ENCODE data around the gene HSFX4. TPM values are rescaled to one million over a fixed set of nuclear protein-coding genes. Genes with fewer than 3 reads are reported as not detected.
"Not testable (repeated sequence)": the region's sequence is repeated elsewhere in the genome, so short reads cannot be mapped to it uniquely, and the experiment has no call there.

The HSFX4 gene
- not detected for total RNA-seq
- long read RNA-seq, result 0 reads

- ATAC-seq; intact Hi-C loops (cut with DNase I, micrococcal nuclease); DNase-seq: not testable (repeated sequence)
Measured at GRCh38 chrX:149929400-149929799, at the start of gene HSFX4. HSFX4 (plus strand) TSS chrX:149929573; CDS start chrX:149929645, 72 bp downstream.

GRCh38 chrX:149881081-149881711 is 48.2 kb upstream of the HSFX4 start, which contains the start of gene MAGEA8:
MAGEA8 (plus strand) TSS chrX:149881183; CDS start chrX:149884273, 3,090 bp downstream.
- intact Hi-C loops (cut with DNase I, micrococcal nuclease), result no loop called here
- ATAC-seq (no peak), DNase-seq (no peak)

- ATAC-seq; DNase-seq; intact Hi-C loops (cut with DNase I, micrococcal nuclease): not testable (repeated sequence)
Measured at GRCh38 chrX:149890828-149891227, 38.5 kb upstream of the HSFX4 start.

- ATAC-seq, result no peak
- intact Hi-C loops (cut with DNase I, micrococcal nuclease), result no loop called here
- DNase-seq, result no peak
Measured at GRCh38 chrX:149898554-149898953, 30.8 kb upstream of the HSFX4 start.

GRCh38 chrX:149903889-149904748 is 25.3 kb upstream of the HSFX4 start:
- ATAC-seq, result peak; percentile 51
- intact Hi-C loops (cut with DNase I, micrococcal nuclease), result no loop called here
- no peak for DNase-seq

- intact Hi-C loops (cut with DNase I, micrococcal nuclease), result no loop called here
Measured at GRCh38 chrX:149908308-149908707, 21.1 kb upstream of the HSFX4 start.

GRCh38 chrX:149908727-149909126 is 20.6 kb upstream of the HSFX4 start:
- intact Hi-C loops (cut with DNase I, micrococcal nuclease), result no loop called here
- ATAC-seq (no peak), DNase-seq (no peak)

More at GRCh38 chrX:149908308-149908707, 21.1 kb upstream of the HSFX4 start:
- DNase-seq (no peak), ATAC-seq (no peak)

- DNase-seq, result no peak
- ATAC-seq, result peak; percentile 16
Measured at GRCh38 chrX:149909324-149910177, 19.8 kb upstream of the HSFX4 start.

GRCh38 chrX:149910178-149910695 is 19.1 kb upstream of the HSFX4 start:
- ATAC-seq, result no peak
- intact Hi-C loops (cut with DNase I, micrococcal nuclease), result no loop called here
- DNase-seq, result no peak

More at GRCh38 chrX:149909324-149910177, 19.8 kb upstream of the HSFX4 start:
- intact Hi-C loops (cut with DNase I, micrococcal nuclease), result no loop called here

GRCh38 chrX:149916745-149917392 is 12.5 kb upstream of the HSFX4 start:
- intact Hi-C loops (cut with DNase I, micrococcal nuclease), result no loop called here
- no peak for DNase-seq
- no peak for ATAC-seq

GRCh38 chrX:149923836-149924235 is 5.5 kb upstream of the HSFX4 start:
- ATAC-seq; intact Hi-C loops (cut with DNase I, micrococcal nuclease); DNase-seq: not testable (repeated sequence)

GRCh38 chrX:149924434-149924833 is 4.9 kb upstream of the HSFX4 start:
- DNase-seq; ATAC-seq; intact Hi-C loops (cut with DNase I, micrococcal nuclease): not testable (repeated sequence)

GRCh38 chrX:149927245-149927963 is 2.0 kb upstream of the HSFX4 start:
- DNase-seq; ATAC-seq; intact Hi-C loops (cut with DNase I, micrococcal nuclease): not testable (repeated sequence)

GRCh38 chrX:149927964-149928258 is 1.5 kb upstream of the HSFX4 start:
- DNase-seq; ATAC-seq; intact Hi-C loops (cut with DNase I, micrococcal nuclease): not testable (repeated sequence)

GRCh38 chrX:149928635-149929034 is 738 bp upstream of the HSFX4 start:
- DNase-seq; intact Hi-C loops (cut with DNase I, micrococcal nuclease); ATAC-seq: not testable (repeated sequence)

- ATAC-seq; DNase-seq; intact Hi-C loops (cut with DNase I, micrococcal nuclease): not testable (repeated sequence)
Measured at GRCh38 chrX:149931355-149931754, 2.0 kb downstream of the HSFX4 start.

- DNase-seq; intact Hi-C loops (cut with DNase I, micrococcal nuclease): not testable (repeated sequence)
- peak; percentile 90 for ATAC-seq
Measured at GRCh38 chrX:149932150-149932549, 2.8 kb downstream of the HSFX4 start.

GRCh38 chrX:149932970-149933369 is 3.6 kb downstream of the HSFX4 start:
- intact Hi-C loops (cut with DNase I, micrococcal nuclease); DNase-seq; ATAC-seq: not testable (repeated sequence)

Measured in left colon (tissue), 2 donors.